NCI-H345 (cell line): ENCODE results near the gene IQCK.
A peak's percentile ranks its signal among the peaks of the same experiment; 100 is the strongest.

Source experiments
- DNase-seq: peaks from one replicate; lab custom pipeline; 2025; lab: John Stamatoyannopoulos, UW

The IQCK gene

GRCh38 chr16:19718624-19718965 is 524 bp downstream of the IQCK start:
- peak; percentile 13 for DNase-seq

- no peak for DNase-seq
Measured at GRCh38 chr16:19722269-19722952, 4.3 kb downstream of the IQCK start.

GRCh38 chr16:19722981-19723380 is 4.9 kb downstream of the IQCK start:
- DNase-seq: no peak

- DNase-seq: no peak
Measured at GRCh38 chr16:19728636-19728965, 10.5 kb downstream of the IQCK start.

GRCh38 chr16:19733551-19733950 is 15.5 kb downstream of the IQCK start:
- no peak for DNase-seq

- DNase-seq: no peak
Measured at GRCh38 chr16:19735074-19735867, 17.2 kb downstream of the IQCK start.

- DNase-seq: no peak
Measured at GRCh38 chr16:19737306-19738038, 19.4 kb downstream of the IQCK start.

GRCh38 chr16:19741354-19741753 is 23.3 kb downstream of the IQCK start:
- no peak for DNase-seq

- no peak for DNase-seq
Measured at GRCh38 chr16:19743816-19744159, 25.7 kb downstream of the IQCK start.

- no peak for DNase-seq
Measured at GRCh38 chr16:19744670-19745069, 26.6 kb downstream of the IQCK start.

- no peak for DNase-seq
Measured at GRCh38 chr16:19745286-19746010, 27.4 kb downstream of the IQCK start.

- DNase-seq: no peak
Measured at GRCh38 chr16:19746561-19746960, 28.5 kb downstream of the IQCK start.

- no peak for DNase-seq
Measured at GRCh38 chr16:19748389-19749168, 30.5 kb downstream of the IQCK start.

GRCh38 chr16:19749571-19750080 is 31.6 kb downstream of the IQCK start:
- no peak for DNase-seq

- DNase-seq: no peak
Measured at GRCh38 chr16:19751478-19752385, 33.7 kb downstream of the IQCK start.

- no peak for DNase-seq
Measured at GRCh38 chr16:19753815-19754643, 36.0 kb downstream of the IQCK start.

GRCh38 chr16:19754644-19755036 is 36.6 kb downstream of the IQCK start:
- DNase-seq: no peak

GRCh38 chr16:19755268-19755667 is 37.2 kb downstream of the IQCK start:
- no peak for DNase-seq

- DNase-seq: no peak
Measured at GRCh38 chr16:19757026-19757425, 39.0 kb downstream of the IQCK start.
